Peyer's patch (tissue), 4 donors: ENCODE measurements around the gene TMEM45A. TPM values are rescaled to one million over a fixed set of nuclear protein-coding genes. Genes with fewer than 3 reads are reported as not detected.

Experiments
- DNase-seq, 3 donors: peaks; one replicate each; pipeline ENCODE4 v3.0.0-alpha.2; 2017 to 2019
- H3K27ac ChIP-seq, 4 donors: fragments of 200-600 bp; sonication (generic); one replicate each; pipeline ENCODE4 v1.5.1; 2016 to 2019
- H3K27me3 ChIP-seq, 2 donors: fragments of 200-600 bp; sonication (generic); one replicate each; pipeline ENCODE4 v1.5.1; 2019
- H3K36me3 ChIP-seq, 3 donors: fragments of 200-600 bp; sonication (generic); one replicate each; pipeline ENCODE4 v1.5.1; 2016 to 2019
- H3K4me1 ChIP-seq, 4 donors: fragments of 200-600 bp; sonication (generic); one replicate each; pipeline ENCODE4 v1.5.1; 2016 to 2019
- H3K4me3 ChIP-seq, 4 donors: fragments of 200-600 bp; sonication (generic); 1 replicate in 3 of 4; 2 replicates in 1 of 4; pipeline ENCODE4 v1.5.1; 2016 to 2019; ENCODE audit warnings: mild to moderate bottlenecking in 1 of 4
- H3K9me3 ChIP-seq, 4 donors: fragments of 200-600 bp; sonication (generic); one replicate each; pipeline ENCODE4 v1.5.1; 2016 to 2019; ENCODE audit warnings: mild to moderate bottlenecking in 1 of 4
- CTCF ChIP-seq, 6 experiments: fragments of 450-650 bp in 4 of 6; fragments of 200-600 bp in 2 of 6; sonication (generic) in 1 of 6; IDR thresholded peaks; one replicate each; pipeline ENCODE4 v1.5.1; 2017 to 2019; ENCODE audit warnings: antibody characterized with exemption in 6 of 6, mild to moderate bottlenecking in 3 of 6, moderate library complexity in 1 of 6
- POLR2A ChIP-seq, 2 donors: fragments of 450-650 bp; IDR thresholded peaks; one replicate each; pipeline ENCODE4 v1.5.1; 2017; ENCODE audit warnings: antibody characterized with exemption in 2 of 2, mild to moderate bottlenecking in 2 of 2, moderate library complexity in 2 of 2
- total RNA-seq, 4 donors: library from RNA; depleted of rRNA; stranded (reverse); fragments of >200 nt; gene quantifications; one replicate each; pipeline ENCODE4 v1.1.0, GENCODE V29; 2016

TMEM45A gene
- total RNA-seq, 4 donors from 2014 or later, result 0.66 to 5.3 (median 4.7) TPM; not detected in 1

- H3K4me1 ChIP-seq, result no peaks in the 10 kb centered on the region
- H3K9me3 ChIP-seq, result no peaks in the 10 kb centered on the region
- H3K27ac ChIP-seq, result no peak overlapping the region
- TF ChIP-seq CTCF (IDR thresholded peaks at IDR 0.05) (no peak), POLR2A (IDR thresholded peaks at IDR 0.05) (no peak)
- no peak overlapping the region for H3K4me3 ChIP-seq
- DNase-seq, result no peak
- no peaks in the 10 kb centered on the region for H3K27me3 ChIP-seq
- no peaks in the 10 kb centered on the region for H3K36me3 ChIP-seq
Measured at GRCh38 chr3:100489118-100489517, 3.3 kb upstream of the TMEM45A start.

GRCh38 chr3:100496711-100497261 is 4.4 kb downstream of the TMEM45A start:
- Histone ChIP-seq H3K27ac (no peak overlapping the region), H3K27me3 (no peaks in the 10 kb centered on the region), H3K9me3 (no peaks in the 10 kb centered on the region), H3K4me1 (no peaks in the 10 kb centered on the region), H3K4me3 (no peak overlapping the region), H3K36me3 (no peaks in the 10 kb centered on the region)
- no peak for TF ChIP-seq POLR2A (IDR thresholded peaks at IDR 0.05)
- no peak for TF ChIP-seq CTCF (IDR thresholded peaks at IDR 0.05)
- DNase-seq, result no peak

GRCh38 chr3:100499651-100500050 is 7.2 kb downstream of the TMEM45A start:
- no peaks in the 10 kb centered on the region for H3K9me3 ChIP-seq

GRCh38 chr3:100500320-100500880 is 8.0 kb downstream of the TMEM45A start:
- no peaks in the 10 kb centered on the region for H3K36me3 ChIP-seq
- H3K27ac ChIP-seq, result no peak overlapping the region
- H3K27me3 ChIP-seq, result no peaks in the 10 kb centered on the region
- TF ChIP-seq CTCF (IDR thresholded peaks at IDR 0.05), result no peak
- TF ChIP-seq POLR2A (IDR thresholded peaks at IDR 0.05), result no peak
- no peaks in the 10 kb centered on the region for H3K9me3 ChIP-seq
- H3K4me1 ChIP-seq, result no peaks in the 10 kb centered on the region
- no peak overlapping the region for H3K4me3 ChIP-seq
- no peak for DNase-seq

More at GRCh38 chr3:100499651-100500050, 7.2 kb downstream of the TMEM45A start:
- DNase-seq, result no peak
- Histone ChIP-seq H3K36me3 (no peaks in the 10 kb centered on the region), H3K27ac (no peak overlapping the region), H3K4me3 (no peak overlapping the region), H3K27me3 (no peaks in the 10 kb centered on the region), H3K4me1 (no peaks in the 10 kb centered on the region)
- TF ChIP-seq CTCF (IDR thresholded peaks at IDR 0.05) (no peak), POLR2A (IDR thresholded peaks at IDR 0.05) (no peak)

GRCh38 chr3:100503448-100503847 is 11.0 kb downstream of the TMEM45A start:
- TF ChIP-seq CTCF (IDR thresholded peaks at IDR 0.05) (no peak), POLR2A (IDR thresholded peaks at IDR 0.05) (no peak)
- no peak for DNase-seq
- H3K27me3 ChIP-seq, result no peaks in the 10 kb centered on the region
- H3K36me3 ChIP-seq, result no peaks in the 10 kb centered on the region
- H3K9me3 ChIP-seq, result no peaks in the 10 kb centered on the region
- no peak overlapping the region for H3K27ac ChIP-seq
- no peaks in the 10 kb centered on the region for H3K4me1 ChIP-seq
- H3K4me3 ChIP-seq, result no peak overlapping the region
